SHP77 (cell line): ENCODE results near the gene GLP1R.

Experiments
- DNase-seq, 2 experiments: peaks; one replicate each; lab custom pipeline; 2025; lab: John Stamatoyannopoulos, UW

Gene GLP1R

DNA sequence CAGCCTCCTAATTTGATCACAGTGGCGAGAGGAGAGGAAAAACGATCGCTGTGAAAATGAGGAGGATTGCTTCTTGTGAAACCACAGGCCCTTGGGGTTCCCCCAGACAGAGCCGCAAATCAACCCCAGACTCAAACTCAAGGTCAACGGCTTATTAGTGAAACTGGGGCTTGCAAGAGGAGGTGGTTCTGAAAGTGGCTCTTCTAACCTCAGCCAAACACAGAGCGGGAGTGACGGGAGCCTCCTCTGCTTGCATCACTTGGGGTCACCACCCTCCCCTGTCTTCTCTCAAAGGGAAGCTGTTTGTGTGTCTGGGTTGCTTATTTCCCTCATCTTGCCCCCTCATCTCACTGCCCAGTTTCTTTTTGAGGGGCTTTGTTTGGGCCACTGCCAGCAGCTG lies 37.7 kb downstream of the GLP1R start:
- DNase-seq: no peak

DNA sequence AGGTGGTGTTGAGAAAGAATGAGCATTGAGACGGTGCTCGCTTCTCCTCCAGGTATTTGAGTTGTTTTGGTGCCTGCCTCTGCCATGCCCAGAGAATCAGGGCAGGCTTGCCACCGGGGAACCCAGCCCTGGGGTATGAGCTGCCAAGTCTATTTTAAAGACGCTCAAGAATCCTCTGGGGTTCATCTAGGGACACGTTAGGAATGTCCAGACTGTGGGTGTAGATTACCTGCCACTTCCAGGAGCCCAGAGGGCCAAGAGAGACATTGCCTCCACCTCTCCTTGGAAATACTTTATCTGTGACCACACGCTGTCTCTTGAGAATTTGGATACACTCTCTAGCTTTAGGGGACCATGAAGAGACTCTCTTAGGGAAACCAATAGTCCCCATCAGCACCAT lies 38.1 kb downstream of the GLP1R start:
- no peak for DNase-seq

GRCh38 chr6:39087197-39087596 lies 38.6 kb downstream of the GLP1R start:
- no peak for DNase-seq

- peak in 1 of 2 experiments; percentile 8 for DNase-seq
Observed at GRCh38 chr6:39088331-39088730, 39.8 kb downstream of the GLP1R start.

GRCh38 chr6:39090036-39090435 lies 41.5 kb downstream of the GLP1R start:
- no peak for DNase-seq

DNA sequence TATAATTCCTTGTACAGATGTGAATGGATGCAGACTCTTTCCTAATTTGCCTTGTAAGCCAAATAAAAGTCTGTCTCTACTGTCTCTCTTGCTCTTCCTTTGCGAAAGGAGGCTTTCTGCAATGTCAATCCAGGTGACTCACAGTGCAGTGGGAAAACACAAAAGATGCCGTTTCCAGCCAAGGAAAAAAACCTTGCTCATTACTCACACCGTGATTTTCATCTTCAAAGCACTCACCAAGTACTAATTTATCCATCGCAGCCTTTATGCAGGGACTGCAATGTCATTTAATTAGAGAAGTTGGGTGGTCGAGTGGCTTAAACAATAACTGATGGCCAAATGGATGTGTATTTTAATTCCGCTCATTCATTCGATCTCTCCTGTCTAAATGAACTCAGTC lies 42.6 kb downstream of the GLP1R start:
- DNase-seq: no peak

- DNase-seq: no peak
Observed at GRCh38 chr6:39092124-39092523, 43.5 kb downstream of the GLP1R start.

DNA sequence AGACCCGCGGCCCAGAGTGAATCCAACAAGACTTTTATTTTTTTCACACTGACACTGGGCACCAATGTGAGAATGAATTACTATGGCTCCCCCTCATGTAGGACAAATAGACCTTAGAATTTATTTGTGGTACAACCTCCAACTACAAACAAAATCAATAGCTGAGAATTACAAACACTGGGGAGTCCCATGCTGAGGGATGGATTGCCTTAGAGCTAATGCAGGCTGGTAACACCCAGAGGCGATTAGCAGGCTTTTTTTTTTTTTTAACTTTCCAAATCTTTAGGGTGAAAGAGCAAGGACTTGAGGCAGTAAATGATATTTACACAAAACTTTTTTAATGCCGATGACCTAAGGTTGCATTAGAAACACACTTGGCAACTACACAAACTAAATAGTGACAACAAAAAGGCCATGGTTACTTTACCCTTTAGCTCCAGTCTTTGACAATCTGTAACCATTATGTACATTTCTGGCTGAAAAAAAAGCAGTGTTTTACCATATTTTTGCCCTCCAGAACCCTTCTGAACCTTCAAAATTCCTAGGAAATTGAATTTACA lies 44.6 kb downstream of the GLP1R start:
- no peak for DNase-seq

GRCh38 chr6:39095578-39095977 lies 47.0 kb downstream of the GLP1R start:
- DNase-seq: no peak

DNA sequence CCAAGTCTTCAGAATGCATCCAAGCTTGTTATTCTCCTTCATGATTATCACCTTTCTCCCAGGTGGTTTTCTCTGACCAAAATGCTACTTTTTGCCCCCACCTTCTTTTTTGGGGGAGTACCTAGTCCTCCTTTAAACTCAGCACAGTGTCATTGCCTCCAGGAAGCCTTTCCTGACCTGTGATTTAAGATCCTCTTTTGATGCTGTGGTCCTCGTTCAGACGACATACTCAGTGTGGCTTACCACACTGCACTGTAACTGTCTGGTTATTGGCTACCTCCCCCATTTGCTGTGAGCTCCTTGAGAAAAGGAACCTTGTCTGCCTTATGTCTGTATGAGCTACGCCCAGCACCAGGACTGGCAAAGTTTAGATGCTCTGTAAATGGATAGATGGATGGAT lies 51.8 kb downstream of the GLP1R start:
- DNase-seq: no peak

GRCh38 chr6:39102071-39102820 lies 53.7 kb downstream of the GLP1R start:
- no peak for DNase-seq

- no peak for DNase-seq
Observed at GRCh38 chr6:39102821-39103136, 54.2 kb downstream of the GLP1R start.

- DNase-seq: no peak
Observed at GRCh38 chr6:39104528-39104927, 55.9 kb downstream of the GLP1R start.

DNA sequence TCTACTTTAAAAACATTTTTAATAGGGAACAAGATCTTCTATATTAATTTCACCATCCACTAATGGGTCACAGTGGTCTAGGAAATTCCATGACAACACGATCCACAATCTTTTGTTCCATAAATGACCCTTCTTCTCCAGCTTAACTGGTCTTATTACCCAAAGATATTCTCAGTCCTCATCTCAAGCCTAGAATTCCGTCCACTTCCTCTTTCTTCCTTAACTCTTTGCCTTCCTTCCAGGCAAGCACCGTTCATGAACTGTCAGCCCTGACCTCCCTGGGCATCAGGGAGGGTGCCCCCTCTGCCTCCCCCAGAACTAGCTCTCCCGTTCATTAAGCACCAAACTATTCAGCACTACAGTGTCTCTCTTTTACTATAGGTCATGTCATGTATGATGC lies 58.5 kb downstream of the GLP1R start:
- no peak for DNase-seq

GRCh38 chr6:39107641-39108040 lies 59.1 kb downstream of the GLP1R start:
- no peak for DNase-seq

GRCh38 chr6:39108041-39108839 lies 59.7 kb downstream of the GLP1R start:
- DNase-seq: no peak

DNA sequence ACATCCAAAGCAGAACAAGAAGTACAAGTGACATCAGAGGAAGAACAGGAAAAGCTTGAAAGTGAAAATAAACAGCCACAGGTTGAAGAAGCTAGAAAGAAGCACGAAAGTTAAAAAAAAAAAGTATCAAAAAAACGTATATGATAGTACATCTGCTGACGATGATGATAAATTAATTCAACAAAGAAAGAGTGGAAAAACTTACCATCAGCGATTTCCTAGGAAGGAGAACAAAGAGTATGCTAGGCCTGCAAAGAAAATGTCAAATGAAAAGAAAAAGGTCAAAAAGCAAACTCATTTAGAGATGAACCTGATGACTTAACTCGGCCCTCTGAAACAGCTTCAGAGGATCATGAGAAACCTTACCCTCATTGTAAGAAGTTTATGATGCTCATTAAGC lies 62.7 kb downstream of the GLP1R start:
- no peak for DNase-seq

DNA sequence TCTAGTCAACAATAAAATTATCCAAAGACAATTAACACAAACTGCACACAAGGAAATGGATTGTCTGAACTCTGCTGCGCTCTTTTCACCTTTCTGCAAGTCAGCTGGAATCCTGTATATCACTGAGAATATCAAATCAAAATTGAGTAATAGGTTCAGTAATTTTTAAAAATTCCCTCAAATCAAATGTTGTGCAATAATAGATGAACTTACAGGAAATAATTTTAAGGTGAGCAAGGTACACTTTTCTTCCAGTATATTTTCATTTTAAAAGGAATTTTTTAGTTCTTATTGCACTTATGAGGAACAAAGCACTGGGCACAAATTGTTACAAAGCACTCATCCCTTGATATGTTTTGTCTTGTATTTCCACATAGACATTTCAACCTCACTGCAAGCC lies 65.2 kb downstream of the GLP1R start:
- no peak for DNase-seq

DNA sequence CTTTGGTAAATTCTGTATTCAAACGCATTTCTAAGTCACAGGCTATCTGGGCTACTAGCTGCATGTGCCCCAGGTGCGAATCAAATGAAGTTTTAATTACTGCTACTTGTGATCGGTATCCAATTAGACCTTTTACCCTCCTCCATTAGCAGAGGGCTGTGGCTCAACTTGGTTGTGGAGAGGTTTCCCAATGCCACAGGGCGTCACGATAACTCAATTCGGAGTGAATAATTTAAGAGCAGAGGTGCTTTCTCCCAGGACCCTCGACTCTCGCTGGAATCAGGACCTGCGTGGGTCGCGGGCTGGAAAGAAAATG lies 65.8 kb downstream of the GLP1R start:
- DNase-seq: no peak

GRCh38 chr6:39114704-39115599 lies 66.4 kb downstream of the GLP1R start, which contains the start of gene SAYSD1:
Gene SAYSD1 (minus strand): TSS chr6:39115186. CDS start chr6:39115089, 97 bp downstream.
- peak; percentile 78 to 92 for DNase-seq

DNA sequence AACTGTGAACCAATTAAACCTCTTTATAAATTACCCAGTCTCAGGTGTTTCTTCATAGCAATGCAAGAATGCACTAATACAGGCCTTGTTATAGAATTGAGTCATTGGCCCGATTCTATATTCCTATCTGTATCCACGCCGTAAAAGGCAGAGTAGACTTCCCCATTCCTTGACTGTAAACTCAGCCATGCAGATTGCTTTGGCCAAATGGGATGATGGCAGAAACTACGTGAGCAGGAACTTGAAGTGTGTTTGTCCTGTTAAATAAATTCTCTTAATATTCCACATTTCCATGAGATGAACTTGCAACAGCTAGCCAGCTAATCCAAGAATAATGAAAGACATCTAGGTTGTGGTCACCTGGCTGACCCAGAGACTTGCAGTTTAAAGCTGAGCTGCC lies 70.3 kb downstream of the GLP1R start:
- no peak for DNase-seq

DNA sequence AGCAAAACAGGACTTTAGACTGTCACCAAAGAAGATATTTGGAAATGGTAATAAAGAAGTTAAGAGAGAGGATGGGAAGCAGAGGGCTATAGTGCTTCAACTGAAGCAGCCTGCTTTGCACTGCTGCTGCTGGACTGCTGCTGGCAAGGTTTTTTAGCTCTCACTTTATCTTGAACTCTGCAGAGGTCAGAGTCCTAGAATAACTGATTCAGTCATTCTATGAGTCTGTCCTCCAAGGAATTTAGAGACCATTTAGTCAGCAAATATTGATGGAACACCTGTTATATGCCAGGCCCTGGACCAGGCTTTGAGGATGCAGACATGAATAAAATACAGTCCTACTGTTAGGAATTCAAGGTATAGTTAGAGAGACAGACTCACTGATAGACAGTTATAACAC lies 75.5 kb downstream of the GLP1R start:
- DNase-seq: no peak
